ENCODE results near the gene PDE5A. TPM values are rescaled to one million over a fixed set of nuclear protein-coding genes. Genes with fewer than 3 reads are reported as not detected.

The PDE5A gene
- total RNA-seq, 3 donors from 2014 or later: 35.4 to 131 (median 58.4) TPM

DNA sequence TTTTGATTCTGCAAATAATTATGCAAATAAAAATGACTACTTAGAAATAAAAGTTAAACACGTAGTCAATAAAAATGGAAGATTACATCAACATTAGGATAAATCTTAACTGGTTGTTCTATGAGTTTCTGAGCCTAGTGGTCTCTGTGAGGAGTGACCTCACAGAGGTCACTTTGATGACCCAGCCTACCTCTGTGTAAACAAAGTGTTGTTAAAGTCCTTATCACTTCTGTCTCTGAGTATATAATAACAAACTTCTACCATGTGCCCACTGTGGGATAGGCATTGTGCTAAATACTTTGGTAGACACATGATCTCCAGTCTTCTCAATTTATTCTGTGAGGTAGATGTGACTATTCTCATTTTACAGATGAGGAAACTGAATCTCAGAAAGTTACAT, 85.4 kb downstream of the PDE5A start:
- no peaks in the 10 kb centered on the region for H3K4me1 ChIP-seq (ENCODE audit: low read depth)
- intact Hi-C loops (cut with DNase I, micrococcal nuclease): no loop called here
- no peaks in the 10 kb centered on the region for H3K9me3 ChIP-seq
- ATAC-seq (no peak), DNase-seq (no peak)
- TF ChIP-seq, protein P1, sequence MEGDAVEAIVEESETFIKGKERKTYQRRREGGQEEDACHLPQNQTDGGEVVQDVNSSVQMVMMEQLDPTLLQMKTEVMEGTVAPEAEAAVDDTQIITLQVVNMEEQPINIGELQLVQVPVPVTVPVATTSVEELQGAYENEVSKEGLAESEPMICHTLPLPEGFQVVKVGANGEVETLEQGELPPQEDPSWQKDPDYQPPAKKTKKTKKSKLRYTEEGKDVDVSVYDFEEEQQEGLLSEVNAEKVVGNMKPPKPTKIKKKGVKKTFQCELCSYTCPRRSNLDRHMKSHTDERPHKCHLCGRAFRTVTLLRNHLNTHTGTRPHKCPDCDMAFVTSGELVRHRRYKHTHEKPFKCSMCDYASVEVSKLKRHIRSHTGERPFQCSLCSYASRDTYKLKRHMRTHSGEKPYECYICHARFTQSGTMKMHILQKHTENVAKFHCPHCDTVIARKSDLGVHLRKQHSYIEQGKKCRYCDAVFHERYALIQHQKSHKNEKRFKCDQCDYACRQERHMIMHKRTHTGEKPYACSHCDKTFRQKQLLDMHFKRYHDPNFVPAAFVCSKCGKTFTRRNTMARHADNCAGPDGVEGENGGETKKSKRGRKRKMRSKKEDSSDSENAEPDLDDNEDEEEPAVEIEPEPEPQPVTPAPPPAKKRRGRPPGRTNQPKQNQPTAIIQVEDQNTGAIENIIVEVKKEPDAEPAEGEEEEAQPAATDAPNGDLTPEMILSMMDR (IDR thresholded peaks at IDR 0.05): no peak
- H3K4me3 ChIP-seq: no peak overlapping the region
- H3K36me3 ChIP-seq (ENCODE audit: low read depth): no peaks in the 10 kb centered on the region

DNA sequence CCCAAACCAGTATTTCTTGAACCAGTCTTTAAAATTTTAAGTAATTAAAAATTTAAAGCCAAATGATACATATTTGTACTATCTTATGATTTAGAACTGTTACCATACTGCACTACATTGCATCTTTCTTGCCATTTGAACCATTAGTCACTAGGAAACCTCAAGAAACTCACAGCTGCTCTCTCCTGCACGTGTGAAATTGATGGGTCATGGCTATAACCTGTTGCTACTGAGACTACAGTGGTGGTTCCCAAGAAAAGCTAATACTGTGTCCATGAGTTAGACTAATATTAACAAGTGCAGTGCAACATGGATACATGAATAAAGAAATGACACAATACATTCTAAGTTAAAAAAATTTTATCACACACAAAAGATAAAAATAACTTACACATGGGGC, 88.4 kb downstream of the PDE5A start:
- H3K4me3 ChIP-seq: no peak overlapping the region
- no peaks in the 10 kb centered on the region for H3K36me3 ChIP-seq (ENCODE audit: low read depth)
- ATAC-seq: no peak

DNA sequence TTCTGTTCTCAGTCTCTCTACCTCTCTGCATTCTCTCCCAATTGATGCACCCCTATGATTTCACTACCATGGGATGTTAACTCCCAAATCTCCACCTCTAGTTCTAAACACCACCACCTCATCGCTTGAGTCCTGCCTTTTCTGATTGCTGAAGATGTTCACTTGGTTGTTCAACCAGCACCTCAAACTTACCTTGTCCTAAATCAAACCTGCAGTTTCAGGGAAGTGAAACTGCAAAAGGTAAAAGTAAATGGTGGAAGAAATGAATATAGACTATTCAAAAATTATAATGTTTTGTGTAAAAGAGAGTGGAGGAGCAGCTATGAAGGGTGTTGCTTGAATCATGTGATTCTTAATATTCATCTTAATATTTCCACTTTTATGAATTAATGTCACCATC, 91.0 kb downstream of the PDE5A start:
- intact Hi-C loops (cut with DNase I, micrococcal nuclease): no loop called here
- ATAC-seq: no peak
- H3K36me3 ChIP-seq (ENCODE audit: low read depth): no peaks in the 10 kb centered on the region
- H3K4me3 ChIP-seq: no peak overlapping the region
- no peaks in the 10 kb centered on the region for H3K4me1 ChIP-seq (ENCODE audit: low read depth)
- TF ChIP-seq, protein P1 (IDR thresholded peaks at IDR 0.05): no peak
- peaks cover 4% of the 10 kb centered on the region for H3K9me3 ChIP-seq
- no peak for DNase-seq

More for the DNA sequence above, 88.4 kb downstream of the PDE5A start:
- Histone ChIP-seq H3K4me1 (ENCODE audit: low read depth) (no peaks in the 10 kb centered on the region), H3K9me3 (peaks cover 2% of the 10 kb centered on the region)
- intact Hi-C loops (cut with DNase I, micrococcal nuclease): no loop called here
- TF ChIP-seq, protein P1 (IDR thresholded peaks at IDR 0.05): no peak
- DNase-seq: no peak

DNA sequence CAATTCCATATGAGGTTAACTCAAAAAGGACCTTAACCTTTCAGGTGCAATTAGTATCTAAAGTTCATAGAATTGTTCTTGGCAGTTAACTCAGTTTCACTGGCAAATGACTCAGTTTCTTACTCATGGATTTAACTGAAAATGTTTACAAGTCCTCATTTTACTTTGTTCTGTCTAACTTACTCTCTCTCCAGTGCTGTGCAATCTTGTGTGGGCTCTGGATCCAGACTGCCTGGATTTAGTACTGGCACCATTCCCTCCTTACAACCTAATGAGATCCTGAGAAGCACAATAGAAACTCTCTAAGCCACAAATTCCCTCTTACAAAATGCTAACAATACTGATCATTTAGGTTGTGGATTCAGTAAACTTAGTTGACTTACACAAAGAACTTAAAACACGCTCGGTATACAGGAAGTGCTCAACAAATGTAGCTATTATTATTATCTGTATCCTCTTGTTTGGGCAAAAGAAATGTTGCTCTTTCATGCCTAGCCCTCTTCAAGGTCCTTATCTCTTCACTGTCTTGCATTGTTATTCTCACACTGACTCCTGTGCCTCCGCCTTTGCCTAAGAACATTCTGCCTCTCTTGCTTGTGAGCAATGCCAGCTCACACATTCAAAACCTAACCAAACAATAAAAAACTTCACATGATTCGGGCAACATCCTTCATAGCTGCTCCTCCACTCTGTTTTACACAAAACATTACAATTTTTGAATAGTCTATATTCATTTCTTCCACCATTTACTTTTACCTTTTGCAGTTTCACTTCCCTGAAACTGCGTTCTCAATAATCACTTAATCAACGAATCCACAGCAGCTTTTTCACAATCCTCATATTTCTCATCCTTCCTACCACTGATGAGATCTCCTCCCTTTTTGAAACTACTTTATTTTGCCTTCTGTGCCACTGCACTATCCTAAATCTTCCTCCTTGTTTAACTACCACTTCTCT, 91.8 kb downstream of the PDE5A start:
- Histone ChIP-seq H3K9me3 (peaks cover 4% of the 10 kb centered on the region), H3K4me1 (ENCODE audit: low read depth) (no peaks in the 10 kb centered on the region), H3K36me3 (ENCODE audit: low read depth) (no peaks in the 10 kb centered on the region), H3K4me3 (no peak overlapping the region)
- TF ChIP-seq, protein P1 (IDR thresholded peaks at IDR 0.05): no peak
- no peak for DNase-seq
- peak; percentile 17 for ATAC-seq
- intact Hi-C loops (cut with DNase I, micrococcal nuclease): no loop called here

DNA sequence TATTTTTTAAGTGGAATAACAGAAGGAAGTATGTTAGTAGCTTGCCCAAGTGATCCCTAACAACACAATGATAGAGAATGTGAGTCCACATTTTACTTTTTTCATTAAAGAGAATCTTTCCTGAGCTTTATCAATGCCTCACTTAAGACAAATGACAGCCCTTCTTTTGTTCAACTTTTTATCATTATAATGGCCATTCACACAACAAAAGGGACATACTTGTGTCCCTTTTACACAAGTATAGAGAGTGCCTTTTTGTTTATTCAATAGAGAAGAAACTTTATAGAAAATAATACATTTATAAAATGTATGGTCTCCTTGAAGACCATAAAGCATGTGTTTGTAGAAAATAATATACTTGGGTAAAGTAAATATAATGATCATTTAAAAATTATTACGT, 96.3 kb downstream of the PDE5A start:
- no peak overlapping the region for H3K4me3 ChIP-seq
- DNase-seq (no peak), ATAC-seq (no peak)
- TF ChIP-seq, protein P1 (IDR thresholded peaks at IDR 0.05): no peak
- peaks cover 4% of the 10 kb centered on the region for H3K9me3 ChIP-seq
- no peaks in the 10 kb centered on the region for H3K4me1 ChIP-seq (ENCODE audit: low read depth)
- intact Hi-C loops (cut with DNase I, micrococcal nuclease): no loop called here
- H3K36me3 ChIP-seq (ENCODE audit: low read depth): no peaks in the 10 kb centered on the region
